ENCODE measurements around the gene NRAP.

DNA sequence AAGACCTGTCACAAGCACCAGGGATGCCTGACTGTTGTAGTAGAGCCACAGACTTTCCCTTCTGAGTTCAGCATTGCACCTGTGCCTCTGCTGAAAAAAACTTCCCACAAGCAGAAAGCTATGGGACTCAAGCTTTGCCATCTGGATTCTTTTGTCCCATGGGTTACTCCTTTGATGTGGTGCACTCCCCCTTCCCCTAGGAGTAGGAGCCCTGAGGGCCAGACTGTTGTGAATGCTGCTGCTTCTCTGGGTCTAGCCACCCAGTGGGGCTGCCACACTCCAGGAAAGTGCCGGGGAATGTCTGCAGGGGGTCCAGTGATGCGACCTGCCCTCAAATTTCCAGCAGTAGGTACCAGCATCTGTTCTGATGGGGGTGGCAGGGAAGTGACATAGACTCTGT lies 27.5 kb upstream of the NRAP start:
- TF ChIP-seq, protein P1, sequence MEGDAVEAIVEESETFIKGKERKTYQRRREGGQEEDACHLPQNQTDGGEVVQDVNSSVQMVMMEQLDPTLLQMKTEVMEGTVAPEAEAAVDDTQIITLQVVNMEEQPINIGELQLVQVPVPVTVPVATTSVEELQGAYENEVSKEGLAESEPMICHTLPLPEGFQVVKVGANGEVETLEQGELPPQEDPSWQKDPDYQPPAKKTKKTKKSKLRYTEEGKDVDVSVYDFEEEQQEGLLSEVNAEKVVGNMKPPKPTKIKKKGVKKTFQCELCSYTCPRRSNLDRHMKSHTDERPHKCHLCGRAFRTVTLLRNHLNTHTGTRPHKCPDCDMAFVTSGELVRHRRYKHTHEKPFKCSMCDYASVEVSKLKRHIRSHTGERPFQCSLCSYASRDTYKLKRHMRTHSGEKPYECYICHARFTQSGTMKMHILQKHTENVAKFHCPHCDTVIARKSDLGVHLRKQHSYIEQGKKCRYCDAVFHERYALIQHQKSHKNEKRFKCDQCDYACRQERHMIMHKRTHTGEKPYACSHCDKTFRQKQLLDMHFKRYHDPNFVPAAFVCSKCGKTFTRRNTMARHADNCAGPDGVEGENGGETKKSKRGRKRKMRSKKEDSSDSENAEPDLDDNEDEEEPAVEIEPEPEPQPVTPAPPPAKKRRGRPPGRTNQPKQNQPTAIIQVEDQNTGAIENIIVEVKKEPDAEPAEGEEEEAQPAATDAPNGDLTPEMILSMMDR (conservative IDR thresholded peaks at IDR 0.05) = no peak
- TF ChIP-seq EZH2 (IDR thresholded peaks at IDR 0.05; ENCODE audit: low read depth) = no peak
